SH-SY5Y (cell line): ENCODE results near the gene CRYBG1.

Experiments
- GATA2 ChIP-seq: IDR thresholded peaks from 2 replicates; pipeline ENCODE4 v1.6.1; 2011; ENCODE audit warnings: mild to moderate bottlenecking, low read depth, low read length
- GATA3 ChIP-seq: IDR thresholded peaks from 2 replicates; pipeline ENCODE4 v1.6.1; 2011; ENCODE audit warnings: low read depth, mild to moderate bottlenecking, low read length, moderate library complexity

- TF ChIP-seq GATA3 (no peak), GATA2 (no peak)
Measured at GRCh38 chr6:106517706-106518105, 157.2 kb downstream of the CRYBG1 start.
